OCI-LY7 (cell line): Measurements from ENCODE around the gene SLC43A2. TPM values are rescaled to one million over a fixed set of nuclear protein-coding genes. Genes with fewer than 3 reads are reported as not detected.

Experiments
- BruUV-seq: library from RNA; stranded (reverse); fragments of 400-500 nt; replicated peaks from 2 replicates; lab custom pipeline; 2021; lab: Mats Ljungman, UMichigan
- CTCF ChIA-PET: fragments of 300-600 bp; sonication (Branson Sonifier 250); formaldehyde crosslinking; loops from one replicate; lab custom pipeline; 2022; ENCODE audit warnings: antibody characterized with exemption; ENCODE audit not compliant: unreplicated experiment; lab: Charles Lee
- POLR2A ChIA-PET: fragments of 300-600 bp; sonication (Branson Sonifier 250); formaldehyde crosslinking; loops from one replicate; lab custom pipeline; 2022; ENCODE audit warnings: antibody characterized with exemption; lab: Charles Lee
- DNase-seq: peaks from one replicate; pipeline ENCODE4 v3.0.0-alpha.2; 2015; ENCODE audit warnings: low spot score
- H2AFZ ChIP-seq: fragments of 200-600 bp; sonication (generic), shearing (Covaris generic); 2 replicates; pipeline ENCODE4 v1.6.1; 2014; ENCODE audit warnings: mild to moderate bottlenecking, antibody characterized with exemption, low read length, moderate library complexity
- H3K27ac ChIP-seq: fragments of 200-600 bp; sonication (generic); 2 replicates; pipeline ENCODE4 v1.5.1; 2014; ENCODE audit warnings: mixed run types, low read depth, mild to moderate bottlenecking, moderate library complexity, low read length, inconsistent platforms; ENCODE audit not compliant: poor library complexity, severe bottlenecking
- H3K36me3 ChIP-seq: fragments of 200-600 bp; sonication (generic); 2 replicates; pipeline ENCODE4 v1.6.1; 2014; ENCODE audit warnings: mild to moderate bottlenecking, antibody characterized with exemption, low read length, moderate library complexity, mixed read lengths; ENCODE audit not compliant: insufficient read depth
- H3K4me1 ChIP-seq: fragments of 200-600 bp; sonication (generic); 2 replicates; pipeline ENCODE4 v1.5.1; 2014; ENCODE audit warnings: mild to moderate bottlenecking, low read length; ENCODE audit not compliant: insufficient read depth, poor library complexity, severe bottlenecking
- H3K4me2 ChIP-seq: fragments of 200-600 bp; sonication (generic); 2 replicates; pipeline ENCODE4 v1.6.1; 2014; ENCODE audit warnings: mild to moderate bottlenecking, low read length
- H3K4me3 ChIP-seq: fragments of 200-600 bp; sonication (generic); 2 replicates; pipeline ENCODE4 v1.5.1; 2014; ENCODE audit warnings: mild to moderate bottlenecking, low read depth, low read length; ENCODE audit not compliant: poor library complexity, severe bottlenecking
- H3K79me2 ChIP-seq: fragments of 200-600 bp; sonication (generic); 2 replicates; pipeline ENCODE4 v1.6.1; 2016; ENCODE audit warnings: low read depth, mild to moderate bottlenecking, low read length, moderate library complexity, mixed read lengths; ENCODE audit not compliant: insufficient read depth
- H3K9me2 ChIP-seq: fragments of 200-600 bp; sonication (generic); 2 replicates; pipeline ENCODE4 v1.6.1; 2016; ENCODE audit warnings: mild to moderate bottlenecking, low read length, mixed read lengths; ENCODE audit not compliant: insufficient read depth
- H3K9me3 ChIP-seq: fragments of 200-600 bp; sonication (generic); 2 replicates; pipeline ENCODE4 v1.6.1; 2014; ENCODE audit warnings: mild to moderate bottlenecking, mixed run types, low read length, mixed read lengths
- H4K20me1 ChIP-seq: fragments of 200-600 bp; sonication (generic); 2 replicates; pipeline ENCODE4 v1.6.1; 2014; ENCODE audit warnings: mild to moderate bottlenecking, antibody characterized with exemption, low read length, moderate library complexity, mixed read lengths; ENCODE audit not compliant: insufficient read depth
- CTCF ChIP-seq: fragments of 200-600 bp; sonication (generic); conservative IDR thresholded peaks from 2 replicates; pipeline ENCODE4 v1.5.1; 2014; ENCODE audit warnings: mild to moderate bottlenecking, antibody characterized with exemption, low read length, moderate library complexity, mixed read lengths
- EZH2phosphoT487 ChIP-seq: fragments of 200-600 bp; sonication (generic); IDR thresholded peaks from 2 replicates; pipeline ENCODE4 v1.6.1; 2018; ENCODE audit warnings: low read depth, borderline replicate concordance, mild to moderate bottlenecking, mixed run types, antibody characterized with exemption, low read length, moderate library complexity, mixed read lengths
- intact Hi-C: fragments of 100-400 bp; cut with micrococcal nuclease; formaldehyde crosslinking; loops from one replicate; pipeline ENCODE4 v1.10.0; 2022; ENCODE audit not compliant: unreplicated experiment
- total RNA-seq, 2 experiments: library from RNA; depleted of rRNA in 1 of 2; stranded (reverse); fragments of >200 nt in 1 of 2; shearing (Covaris generic) in 1 of 2; gene quantifications; 2 replicates each; pipeline ENCODE4 v1.2.3, GENCODE V29; 2014 to 2022

The SLC43A2 gene
- total RNA-seq, 2 experiments from 2014 or later = 9.2 to 17.1 TPM

- peak overlapping the region; percentile 79 for H3K27ac ChIP-seq
- H3K79me2 ChIP-seq = no peaks in the 10 kb centered on the region
- no TSS peak for BruUV-seq
- peak overlapping the region; percentile 33; the same call in 1 of the 2 replicates for H2AFZ ChIP-seq
- peak overlapping the region; percentile 91 for H3K4me2 ChIP-seq
- no peaks in the 10 kb centered on the region for H3K9me3 ChIP-seq
- H4K20me1 ChIP-seq = no peaks in the 10 kb centered on the region
- CTCF ChIA-PET = interaction anchor here (0.5 to 2.6 kb wide), 3 partner anchors 52 to 87 kb away, joined by 3 to 11 read pairs (median 5); no protein-coding TSS in a partner anchor
- peaks cover 2% of the 10 kb centered on the region for H3K36me3 ChIP-seq
- DNase-seq = peak; percentile 77
- intact Hi-C loops = loop anchor here (1.0 to 5.0 kb wide), 2 partner anchors 55 to 112 kb away; partner anchors contain the start of gene INPP5K
- no peaks in the 10 kb centered on the region for H3K9me2 ChIP-seq
- peaks cover 58% of the 10 kb centered on the region for H3K4me1 ChIP-seq
- TF ChIP-seq EZH2phosphoT487 = no peak
- TF ChIP-seq CTCF = peak; percentile 92
- POLR2A ChIA-PET = interaction anchor here (0.7 to 1.4 kb wide), 2 partner anchors 32 to 56 kb away, joined by 4 to 6 read pairs; no protein-coding TSS in a partner anchor
- peak overlapping the region; percentile 80 for H3K4me3 ChIP-seq
Observed at GRCh38 chr17:1629504-1630310, 1.1 kb upstream of the SLC43A2 start.

- no peak for TF ChIP-seq EZH2phosphoT487
- peak; percentile 74 for TF ChIP-seq CTCF
- peaks cover 58% of the 10 kb centered on the region for H3K4me1 ChIP-seq
- ChIA-PET POLR2A (interaction anchor here (0.7 to 1.4 kb wide), 2 partner anchors 31 to 55 kb away, joined by 4 to 6 read pairs; no protein-coding TSS in a partner anchor), CTCF (interaction anchor here (0.6 to 2.6 kb wide), 3 partner anchors 8 to 55 kb away, joined by 3 to 11 read pairs (median 5); no protein-coding TSS in a partner anchor)
- H3K4me2 ChIP-seq = peak overlapping the region; percentile 91
- H3K27ac ChIP-seq = peak overlapping the region; percentile 79
- intact Hi-C loops = loop anchor here (5.0 kb wide), 1 partner anchor 112 kb away; the partner anchor contains the start of gene INPP5K
- peaks cover 5% of the 10 kb centered on the region for H3K36me3 ChIP-seq
- no peaks in the 10 kb centered on the region for H3K9me3 ChIP-seq
- peak overlapping the region; percentile 80 for H3K4me3 ChIP-seq
- no peaks in the 10 kb centered on the region for H3K9me2 ChIP-seq
- DNase-seq = peak; percentile 96
- no peaks in the 10 kb centered on the region for H4K20me1 ChIP-seq
- H2AFZ ChIP-seq = peak overlapping the region; percentile 43; the same call in 1 of the 2 replicates
- no TSS peak for BruUV-seq
- H3K79me2 ChIP-seq = no peaks in the 10 kb centered on the region
Observed at GRCh38 chr17:1628856-1629503, 346 bp upstream of the SLC43A2 start.
